Esophagus muscularis mucosa (tissue), 4 donors: ENCODE measurements around the gene S100A13.
A peak's percentile ranks its signal among the peaks of the same experiment; 100 is the strongest.

ENCODE experiments used
- EP300 ChIP-seq: sonication (generic); formaldehyde crosslinking; IDR thresholded peaks from one replicate; pipeline ENCODE4 v1.6.1; 2017; ENCODE audit warnings: antibody characterized with exemption
- POLR2A ChIP-seq: fragments of 450-650 bp; IDR thresholded peaks from one replicate; pipeline ENCODE4 v1.6.1; 2017; ENCODE audit warnings: antibody characterized with exemption, moderate library complexity, mild to moderate bottlenecking, low read depth
- POLR2AphosphoS5 ChIP-seq, 2 donors: sonication (generic); formaldehyde crosslinking; IDR thresholded peaks; one replicate each; pipeline ENCODE4 v1.6.1; 2017; ENCODE audit warnings: antibody characterized with exemption in 2 of 2
- TF ChIP-seq, protein P1 (sequence below), 3 experiments: fragments of 200-600 bp in 2 of 3; fragments of 450-650 bp in 1 of 3; sonication (generic) in 2 of 3; IDR thresholded peaks; one replicate each; pipeline ENCODE4 v1.5.1; 2017 to 2019; ENCODE audit warnings: antibody characterized with exemption in 3 of 3, mild to moderate bottlenecking in 2 of 3, moderate library complexity in 1 of 3

DNA sequence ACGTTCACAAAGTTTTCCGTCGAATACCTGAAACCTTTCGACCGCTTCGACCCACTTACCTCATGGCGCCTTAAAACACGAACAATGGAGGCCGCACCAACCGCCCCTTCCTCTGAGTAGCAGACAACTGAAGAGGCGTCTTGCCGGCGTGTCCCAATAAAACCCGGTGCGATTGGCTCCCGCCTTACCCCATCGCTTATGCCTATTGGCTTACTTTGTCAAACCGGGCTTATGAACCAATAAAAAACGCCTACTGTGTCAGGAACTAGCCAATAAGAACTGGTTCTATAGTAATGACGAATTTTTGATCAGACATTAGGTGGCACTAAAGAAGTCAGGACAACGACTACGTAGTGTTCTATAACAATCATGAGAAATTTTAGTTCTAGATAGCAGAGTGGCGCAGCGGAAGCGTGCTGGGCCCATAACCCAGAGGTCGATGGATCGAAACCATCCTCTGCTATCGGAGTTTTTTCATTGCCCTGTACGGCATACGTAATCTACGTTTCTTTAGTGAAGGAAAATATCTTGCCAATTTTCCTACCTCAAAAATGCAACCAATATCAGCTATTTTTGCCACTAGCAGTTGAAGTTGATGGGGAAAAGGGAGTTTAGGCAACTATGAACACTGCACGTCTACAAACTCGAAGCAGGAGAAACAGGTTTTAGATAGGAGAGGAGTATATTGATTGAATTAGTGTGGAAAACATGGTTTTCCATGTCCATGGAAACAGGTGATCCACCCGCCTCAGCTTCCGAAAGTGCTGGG lies 43.7 kb upstream of the S100A13 start, which contains the start of gene ILF2:
- TF ChIP-seq POLR2A: peak; percentile 81
- TF ChIP-seq, protein P1, sequence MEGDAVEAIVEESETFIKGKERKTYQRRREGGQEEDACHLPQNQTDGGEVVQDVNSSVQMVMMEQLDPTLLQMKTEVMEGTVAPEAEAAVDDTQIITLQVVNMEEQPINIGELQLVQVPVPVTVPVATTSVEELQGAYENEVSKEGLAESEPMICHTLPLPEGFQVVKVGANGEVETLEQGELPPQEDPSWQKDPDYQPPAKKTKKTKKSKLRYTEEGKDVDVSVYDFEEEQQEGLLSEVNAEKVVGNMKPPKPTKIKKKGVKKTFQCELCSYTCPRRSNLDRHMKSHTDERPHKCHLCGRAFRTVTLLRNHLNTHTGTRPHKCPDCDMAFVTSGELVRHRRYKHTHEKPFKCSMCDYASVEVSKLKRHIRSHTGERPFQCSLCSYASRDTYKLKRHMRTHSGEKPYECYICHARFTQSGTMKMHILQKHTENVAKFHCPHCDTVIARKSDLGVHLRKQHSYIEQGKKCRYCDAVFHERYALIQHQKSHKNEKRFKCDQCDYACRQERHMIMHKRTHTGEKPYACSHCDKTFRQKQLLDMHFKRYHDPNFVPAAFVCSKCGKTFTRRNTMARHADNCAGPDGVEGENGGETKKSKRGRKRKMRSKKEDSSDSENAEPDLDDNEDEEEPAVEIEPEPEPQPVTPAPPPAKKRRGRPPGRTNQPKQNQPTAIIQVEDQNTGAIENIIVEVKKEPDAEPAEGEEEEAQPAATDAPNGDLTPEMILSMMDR (IDR thresholded peaks at IDR 0.05): peak in 1 of 3 experiments; percentile 5
- TF ChIP-seq POLR2AphosphoS5 (IDR thresholded peaks at IDR 0.05): peak; percentile 96 to 98
- no peak for TF ChIP-seq EP300
